ENCODE results near the gene TP63.
"Not testable (repeated sequence)": the region's sequence is repeated elsewhere in the genome, so short reads cannot be mapped to it uniquely, and the experiment has no call there.

Gene TP63

GRCh38 chr3:189727158-189727557 is 96.0 kb downstream of the TP63 start:
- DNase-seq (ENCODE audit: low spot score) = no peak

- no peak for DNase-seq (ENCODE audit: low spot score)
Observed at GRCh38 chr3:189727898-189728297, 96.7 kb downstream of the TP63 start.

GRCh38 chr3:189728915-189729314 is 97.7 kb downstream of the TP63 start:
- DNase-seq (ENCODE audit: low spot score) = no peak

- no peak for DNase-seq (ENCODE audit: low spot score)
Observed at GRCh38 chr3:189734061-189734460, 102.9 kb downstream of the TP63 start.

GRCh38 chr3:189735913-189736312 is 104.7 kb downstream of the TP63 start:
- DNase-seq (ENCODE audit: low spot score) = no peak

- no peak for DNase-seq (ENCODE audit: low spot score)
Observed at GRCh38 chr3:189737071-189737470, 105.9 kb downstream of the TP63 start.

GRCh38 chr3:189737619-189738018 is 106.4 kb downstream of the TP63 start:
- DNase-seq (ENCODE audit: low spot score) = no peak

- no peak for DNase-seq (ENCODE audit: low spot score)
Observed at GRCh38 chr3:189739378-189739777, 108.2 kb downstream of the TP63 start.

GRCh38 chr3:189740156-189740555 is 109.0 kb downstream of the TP63 start:
- no peak for DNase-seq (ENCODE audit: low spot score)

- DNase-seq (ENCODE audit: low spot score) = no peak
Observed at GRCh38 chr3:189744235-189744634, 113.0 kb downstream of the TP63 start.

- DNase-seq (ENCODE audit: low spot score) = no peak
Observed at GRCh38 chr3:189745622-189746021, 114.4 kb downstream of the TP63 start.

- DNase-seq (ENCODE audit: low spot score) = no peak
Observed at GRCh38 chr3:189748046-189748445, 116.9 kb downstream of the TP63 start.

- DNase-seq (ENCODE audit: low spot score) = not testable (repeated sequence)
Observed at GRCh38 chr3:189750972-189751371, 119.8 kb downstream of the TP63 start.

GRCh38 chr3:189754356-189754755 is 123.2 kb downstream of the TP63 start:
- no peak for DNase-seq (ENCODE audit: low spot score)

- DNase-seq (ENCODE audit: low spot score) = no peak
Observed at GRCh38 chr3:189756582-189757078, 125.4 kb downstream of the TP63 start.

GRCh38 chr3:189758186-189758585 is 127.0 kb downstream of the TP63 start:
- no peak for DNase-seq (ENCODE audit: low spot score)

GRCh38 chr3:189766416-189766815 is 135.2 kb downstream of the TP63 start:
- DNase-seq (ENCODE audit: low spot score) = no peak

GRCh38 chr3:189771842-189772450 is 140.8 kb downstream of the TP63 start:
- DNase-seq (ENCODE audit: low spot score) = no peak

GRCh38 chr3:189772584-189772983 is 141.4 kb downstream of the TP63 start:
- DNase-seq (ENCODE audit: low spot score) = no peak

GRCh38 chr3:189773056-189773455 is 141.9 kb downstream of the TP63 start:
- DNase-seq (ENCODE audit: low spot score) = no peak

- no peak for DNase-seq (ENCODE audit: low spot score)
Observed at GRCh38 chr3:189776149-189776824, 145.1 kb downstream of the TP63 start.

- DNase-seq (ENCODE audit: low spot score) = no peak
Observed at GRCh38 chr3:189778340-189778950, 147.3 kb downstream of the TP63 start.

GRCh38 chr3:189779166-189779565 is 148.0 kb downstream of the TP63 start:
- no peak for DNase-seq (ENCODE audit: low spot score)

Measured in hematopoietic multipotent progenitor cell treated with erythropoietin and hydrocortisone succinate and interleukin-3 and kit ligand, for 17 days (in vitro differentiated cells).